ENCODE results near the gene CNST.
"Not testable (repeated sequence)": the region's sequence is repeated elsewhere in the genome, so short reads cannot be mapped to it uniquely, and the experiment has no call there.

Gene CNST

DNA sequence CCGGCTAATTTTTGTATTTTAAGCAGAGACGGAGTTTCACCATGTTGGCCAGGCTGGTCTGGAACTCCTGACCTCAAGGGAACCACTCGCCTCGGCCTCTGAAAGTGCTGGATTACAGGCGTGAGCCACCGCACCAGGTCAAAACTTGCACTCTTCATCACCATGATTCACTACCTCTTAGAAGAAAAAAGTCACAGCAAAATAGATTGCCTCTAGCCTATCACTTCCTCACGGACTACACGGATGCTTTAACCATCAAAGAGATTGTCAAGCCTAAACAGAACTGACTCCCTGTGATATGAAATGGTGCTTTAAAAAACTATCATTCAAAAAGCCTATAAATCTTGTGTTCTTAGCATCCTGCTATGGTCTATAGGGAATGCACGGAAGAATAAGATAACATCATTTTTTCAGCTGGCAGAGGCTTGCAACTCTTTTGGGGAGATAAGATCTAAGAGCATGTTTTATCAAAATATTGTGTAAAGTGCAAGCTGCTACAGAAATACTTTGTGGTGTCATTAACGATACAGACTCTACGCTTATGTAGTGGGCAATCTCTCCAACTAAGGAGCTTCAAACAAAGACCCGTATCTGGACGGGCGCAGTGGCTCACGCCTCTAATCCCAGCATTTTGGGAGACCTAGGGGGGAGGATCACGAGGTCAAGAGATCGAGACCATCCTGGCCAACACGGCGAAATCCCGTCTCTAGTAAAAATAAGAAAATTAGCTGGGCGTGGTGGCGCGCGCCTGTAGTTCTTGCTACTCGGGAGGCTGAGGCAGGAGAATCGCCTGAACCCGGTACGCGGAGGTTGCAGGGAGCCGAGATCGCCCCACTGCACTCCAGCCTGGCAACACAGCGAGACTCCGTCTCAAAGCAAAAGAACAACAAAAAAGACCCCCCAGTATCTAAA lies 1.2 kb upstream of the CNST start:
- TF ChIP-seq, protein P1, sequence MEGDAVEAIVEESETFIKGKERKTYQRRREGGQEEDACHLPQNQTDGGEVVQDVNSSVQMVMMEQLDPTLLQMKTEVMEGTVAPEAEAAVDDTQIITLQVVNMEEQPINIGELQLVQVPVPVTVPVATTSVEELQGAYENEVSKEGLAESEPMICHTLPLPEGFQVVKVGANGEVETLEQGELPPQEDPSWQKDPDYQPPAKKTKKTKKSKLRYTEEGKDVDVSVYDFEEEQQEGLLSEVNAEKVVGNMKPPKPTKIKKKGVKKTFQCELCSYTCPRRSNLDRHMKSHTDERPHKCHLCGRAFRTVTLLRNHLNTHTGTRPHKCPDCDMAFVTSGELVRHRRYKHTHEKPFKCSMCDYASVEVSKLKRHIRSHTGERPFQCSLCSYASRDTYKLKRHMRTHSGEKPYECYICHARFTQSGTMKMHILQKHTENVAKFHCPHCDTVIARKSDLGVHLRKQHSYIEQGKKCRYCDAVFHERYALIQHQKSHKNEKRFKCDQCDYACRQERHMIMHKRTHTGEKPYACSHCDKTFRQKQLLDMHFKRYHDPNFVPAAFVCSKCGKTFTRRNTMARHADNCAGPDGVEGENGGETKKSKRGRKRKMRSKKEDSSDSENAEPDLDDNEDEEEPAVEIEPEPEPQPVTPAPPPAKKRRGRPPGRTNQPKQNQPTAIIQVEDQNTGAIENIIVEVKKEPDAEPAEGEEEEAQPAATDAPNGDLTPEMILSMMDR (IDR thresholded peaks at IDR 0.05; ENCODE audit: low read depth, low read length), result no peak
- H3K4me3 ChIP-seq (ENCODE audit: low read depth, low read length), result peak overlapping the region; percentile 97
- no peak for DNase-seq
- no peaks in the 10 kb centered on the region for H3K27me3 ChIP-seq
- H3K9me3 ChIP-seq, result no peaks in the 10 kb centered on the region
- H3K4me1 ChIP-seq, result no peaks in the 10 kb centered on the region
- H3K36me3 ChIP-seq, result peaks cover 22% of the 10 kb centered on the region

DNA sequence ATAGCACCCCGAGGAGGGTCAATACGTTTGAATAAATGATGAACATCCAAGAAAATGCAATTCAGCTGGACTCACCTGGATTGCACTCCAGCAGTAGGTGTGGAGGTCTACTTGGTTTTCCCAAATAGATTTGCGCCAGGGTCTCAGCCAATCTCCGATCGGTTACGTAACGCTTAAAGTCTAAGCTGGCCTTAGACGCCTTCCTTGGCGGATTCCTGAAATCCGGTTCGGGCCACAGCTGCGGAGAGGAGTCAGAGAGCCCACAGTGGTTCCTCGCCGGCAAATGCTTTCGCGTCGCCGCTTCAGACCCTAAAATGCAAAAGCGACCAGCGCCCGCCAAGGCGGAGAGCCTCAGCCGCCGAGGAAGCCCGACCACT lies 517 bp upstream of the CNST start:
- Histone ChIP-seq H3K27me3 (no peaks in the 10 kb centered on the region), H3K4me3 (ENCODE audit: low read depth, low read length) (peak overlapping the region; percentile 97), H3K9me3 (no peaks in the 10 kb centered on the region), H3K4me1 (no peaks in the 10 kb centered on the region), H3K36me3 (peaks cover 15% of the 10 kb centered on the region)
- DNase-seq, result no peak
- TF ChIP-seq, protein P1 (IDR thresholded peaks at IDR 0.05; ENCODE audit: low read depth, low read length), result no peak

DNA sequence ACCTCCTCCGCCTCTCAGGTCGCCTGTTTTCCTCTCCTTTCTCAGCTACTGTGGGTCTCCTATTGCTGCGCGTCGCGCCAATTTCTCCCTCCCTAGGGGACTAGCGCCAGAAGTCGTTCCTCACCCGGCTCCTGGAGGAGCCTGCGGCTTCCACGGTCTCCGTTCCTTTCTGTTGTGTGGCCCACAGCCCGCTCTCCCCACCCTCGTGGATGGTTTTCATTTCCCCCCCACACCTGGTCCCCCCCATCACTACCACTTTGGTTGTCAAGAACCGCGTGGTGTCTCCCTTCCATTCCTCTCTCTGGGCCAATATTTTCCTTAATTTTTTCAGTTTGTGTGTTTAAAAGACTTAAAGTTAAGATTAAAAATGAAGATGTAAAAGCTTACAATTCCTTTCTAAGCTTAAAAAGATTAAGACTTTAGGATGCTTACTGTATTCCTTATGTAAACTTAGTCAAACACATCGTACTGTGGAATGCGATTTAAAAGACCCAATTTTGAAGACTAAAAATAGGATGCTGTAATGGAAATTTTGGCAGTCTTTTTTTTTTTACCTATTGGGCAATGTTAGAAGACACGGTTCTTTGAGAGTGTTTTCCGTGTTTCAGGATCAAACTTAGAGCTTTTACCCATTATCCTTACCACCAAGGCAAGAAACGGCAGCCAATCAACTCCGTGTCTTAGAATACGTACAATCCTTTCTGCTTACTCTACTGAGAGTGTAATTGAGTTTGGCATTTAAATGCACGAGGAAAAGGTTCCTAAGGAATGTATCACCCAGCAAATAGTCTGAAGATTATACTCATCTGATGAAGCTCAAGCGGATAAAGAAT lies 773 bp downstream of the CNST start:
- Histone ChIP-seq H3K4me3 (ENCODE audit: low read depth, low read length) (peak overlapping the region; percentile 97), H3K27me3 (no peaks in the 10 kb centered on the region), H3K4me1 (no peaks in the 10 kb centered on the region), H3K36me3 (peaks cover 15% of the 10 kb centered on the region), H3K9me3 (no peaks in the 10 kb centered on the region)
- DNase-seq, result no peak
- TF ChIP-seq, protein P1 (IDR thresholded peaks at IDR 0.05; ENCODE audit: low read depth, low read length), result no peak

DNA sequence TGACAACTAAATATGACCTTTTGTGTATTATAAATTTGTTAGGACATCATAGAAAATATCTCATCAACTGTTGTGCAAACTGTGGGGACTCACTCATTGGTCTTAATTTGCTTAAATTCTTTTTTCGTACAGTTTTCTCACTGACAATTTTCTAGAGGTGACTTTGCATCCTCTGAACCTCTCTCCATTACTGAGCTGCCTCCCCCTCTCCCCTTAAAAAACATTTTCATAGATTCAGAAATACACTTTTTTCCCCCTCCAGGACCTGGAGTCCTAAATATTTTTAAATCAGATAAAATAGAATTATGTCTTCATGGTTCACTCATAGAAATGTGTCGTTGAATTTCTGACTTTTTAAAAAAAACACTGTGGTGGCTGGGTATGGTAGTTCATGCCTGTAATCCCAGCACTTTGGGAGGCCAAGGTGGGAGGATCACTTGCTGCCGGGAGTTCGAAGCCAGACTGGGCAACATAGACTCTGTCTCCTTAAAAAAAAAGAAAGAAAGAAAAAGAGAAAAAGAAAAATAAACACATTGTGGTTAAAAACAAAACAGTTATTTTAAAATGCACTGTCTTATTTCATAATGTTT lies 1.5 kb downstream of the CNST start:
- Histone ChIP-seq H3K4me3 (ENCODE audit: low read depth, low read length) (peak overlapping the region; percentile 97), H3K9me3 (no peaks in the 10 kb centered on the region), H3K4me1 (no peaks in the 10 kb centered on the region), H3K27me3 (no peaks in the 10 kb centered on the region), H3K36me3 (peaks cover 9% of the 10 kb centered on the region)
- no peak for DNase-seq
- TF ChIP-seq, protein P1 (IDR thresholded peaks at IDR 0.05; ENCODE audit: low read depth, low read length), result no peak

DNA sequence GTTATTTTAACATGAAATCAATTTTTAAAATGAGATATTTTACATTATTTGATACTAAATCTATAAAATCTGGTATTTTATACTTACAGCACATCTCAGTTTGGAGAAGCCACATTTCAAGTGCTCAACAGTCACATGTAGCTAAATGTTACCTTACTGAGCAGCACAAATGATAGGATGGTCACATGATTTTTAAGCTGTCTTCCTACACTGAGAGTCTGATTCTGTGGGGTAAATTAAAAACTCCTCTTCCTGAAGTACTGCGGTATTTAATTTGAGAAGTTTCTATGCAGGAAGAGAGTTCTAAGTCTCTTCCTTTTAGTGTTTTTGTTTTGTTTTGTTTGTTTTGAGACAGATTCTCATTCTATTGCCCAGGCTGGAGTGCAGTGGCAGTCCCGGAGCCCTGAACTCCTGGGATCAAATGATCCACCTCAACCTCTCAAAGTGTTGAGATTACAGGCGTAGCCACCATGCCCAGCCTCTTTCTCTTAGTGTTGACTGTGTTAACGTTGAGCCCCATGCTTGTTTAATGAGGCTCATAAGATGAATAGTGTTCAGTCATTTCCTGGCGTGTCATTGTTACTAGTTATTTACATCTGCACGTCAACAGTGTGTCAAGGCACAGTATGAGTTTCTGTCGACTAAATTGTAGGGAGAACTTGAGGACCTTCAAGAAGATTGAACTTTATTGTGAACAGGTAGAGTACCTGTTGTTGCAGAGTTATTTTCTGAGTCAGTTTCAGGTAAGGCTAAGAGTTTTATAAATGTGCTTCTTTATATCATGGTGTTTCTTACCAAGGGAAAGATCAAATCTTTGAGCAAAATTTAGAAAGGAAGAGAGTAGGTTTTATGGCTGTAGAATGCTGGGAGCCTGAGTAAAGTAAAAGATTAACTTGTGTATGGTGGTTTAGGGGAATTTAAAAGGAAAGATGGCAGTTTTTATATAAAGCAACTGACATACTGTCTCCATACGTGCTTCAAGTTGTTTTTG lies 3.3 kb downstream of the CNST start:
- Histone ChIP-seq H3K4me1 (no peaks in the 10 kb centered on the region), H3K27me3 (no peaks in the 10 kb centered on the region), H3K9me3 (no peaks in the 10 kb centered on the region), H3K36me3 (no peaks in the 10 kb centered on the region; the same call in 1 of the 2 replicates), H3K4me3 (ENCODE audit: low read depth, low read length) (no peak overlapping the region)
- TF ChIP-seq, protein P1 (IDR thresholded peaks at IDR 0.05; ENCODE audit: low read depth, low read length), result no peak
- no peak for DNase-seq

DNA sequence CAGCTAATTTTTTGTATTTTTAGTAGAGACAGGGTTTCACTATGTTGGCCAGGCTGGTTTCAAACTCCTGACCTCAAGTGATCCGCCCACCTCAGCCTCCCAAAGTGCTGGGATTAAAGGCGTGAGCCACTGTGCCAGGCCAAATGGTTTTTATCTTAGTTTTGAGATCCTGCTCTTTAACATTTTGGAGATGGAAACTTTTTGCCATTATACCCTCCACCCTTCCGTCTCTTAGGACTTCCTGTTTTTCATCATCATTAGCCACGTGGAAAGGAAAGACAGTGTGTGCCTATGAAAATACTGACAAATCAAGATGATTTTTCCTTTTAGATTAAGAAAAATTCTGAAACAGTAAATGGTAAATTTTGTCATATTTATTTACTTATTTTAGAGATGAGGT lies 5.1 kb downstream of the CNST start:
- H3K4me3 ChIP-seq (ENCODE audit: low read depth, low read length); H3K4me1 ChIP-seq; DNase-seq; H3K27me3 ChIP-seq; H3K36me3 ChIP-seq; H3K9me3 ChIP-seq: not testable (repeated sequence)
